RPMI7951 (cell line): Measurements from ENCODE around the gene ZNF385B. TPM values are rescaled to one million over a fixed set of nuclear protein-coding genes. Genes with fewer than 3 reads are reported as not detected.
A peak's percentile ranks its signal among the peaks of the same experiment; 100 is the strongest.
"Not testable (repeated sequence)": the region's sequence is repeated elsewhere in the genome, so short reads cannot be mapped to it uniquely, and the experiment has no call there.

Experiments used
- DNase-seq: peaks from one replicate; pipeline ENCODE4 v3.0.0-alpha.2; 2012; ENCODE audit warnings: low read depth
- total RNA-seq: library from RNA; depleted of rRNA; stranded (reverse); fragments of >200 nt; shearing (Covaris generic); gene quantifications from 2 replicates; pipeline ENCODE4 v1.2.3, GENCODE V29; 2014

Gene ZNF385B
- total RNA-seq, 1 experiment from 2014 or later, result 0.48 TPM

DNA sequence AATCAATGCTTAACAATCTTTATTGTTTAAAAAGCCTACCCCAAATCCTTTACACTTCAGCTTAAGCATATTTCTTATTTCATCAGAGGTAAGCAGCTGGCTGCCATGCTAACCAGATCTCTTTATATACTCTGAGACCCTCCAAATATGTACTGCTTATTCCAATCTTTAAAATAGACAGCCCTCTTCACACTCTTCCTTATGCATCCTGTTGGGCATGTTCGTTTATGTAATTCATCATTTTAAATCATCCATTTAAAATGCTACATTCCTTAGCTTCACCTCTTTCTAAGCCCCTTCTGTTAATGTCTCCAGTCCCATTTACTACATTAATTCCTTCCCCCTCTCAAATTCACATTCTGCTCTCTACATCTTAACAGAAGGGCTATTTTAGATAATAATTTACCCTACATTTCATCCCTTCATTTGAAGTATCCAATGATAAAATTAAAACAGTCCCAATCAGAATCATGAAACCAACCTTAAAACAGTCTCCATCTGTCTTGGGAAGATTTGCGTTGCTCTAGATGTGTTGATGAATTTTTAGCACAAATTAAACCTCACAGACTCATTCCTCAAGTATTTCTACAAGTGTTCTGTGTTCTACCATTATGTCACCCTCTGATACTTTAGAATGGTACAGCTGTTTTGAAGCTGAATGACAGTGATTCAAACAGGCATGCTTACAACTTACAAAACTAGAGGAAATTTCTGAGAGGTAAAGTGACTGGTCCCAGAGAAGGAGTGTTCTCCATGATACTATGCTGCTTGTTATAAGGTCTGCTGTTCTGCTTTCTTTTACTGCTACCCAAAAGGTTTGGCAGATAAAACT, 59.1 kb downstream of the ZNF385B start:
- DNase-seq, result no peak

DNA sequence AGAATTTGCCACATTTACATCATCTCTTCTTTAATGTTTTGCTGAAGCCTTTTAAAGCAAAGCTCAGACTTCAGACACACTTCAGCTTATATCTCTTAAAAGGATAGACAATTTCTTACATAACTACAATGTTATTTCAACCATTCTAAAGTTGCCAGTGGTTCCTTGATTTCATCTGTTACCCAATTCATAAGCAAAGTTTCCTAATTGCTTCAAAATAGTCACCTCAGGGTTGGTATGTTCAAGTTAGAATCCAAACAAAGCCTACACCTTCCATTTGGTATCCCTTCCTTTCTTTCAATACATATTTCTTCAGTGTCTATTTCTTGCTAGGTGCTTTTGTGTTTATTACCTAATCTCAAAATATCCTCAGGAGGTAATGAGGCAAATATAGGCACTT, 60.6 kb downstream of the ZNF385B start:
- no peak for DNase-seq

- DNase-seq, result no peak
Measured at GRCh38 chr2:179796213-179797007, 65.0 kb downstream of the ZNF385B start.

DNA sequence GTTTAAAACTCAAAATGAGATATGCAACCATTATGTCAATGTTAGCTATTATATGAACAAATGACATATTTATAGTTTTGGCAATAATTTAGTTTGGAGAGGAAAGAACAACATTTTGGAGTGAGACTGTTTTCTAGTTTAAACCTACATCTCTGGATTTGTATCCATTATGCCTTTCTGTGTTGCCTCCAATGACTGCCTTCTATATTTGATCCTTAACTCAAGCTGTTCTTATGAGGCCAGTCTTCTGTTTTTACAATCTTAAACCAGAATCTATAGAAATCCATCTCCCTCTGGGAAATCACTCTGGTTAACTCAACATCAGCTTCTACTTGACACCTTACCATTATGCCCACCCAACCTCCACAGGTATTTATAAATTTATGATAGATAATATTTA, 67.5 kb downstream of the ZNF385B start:
- no peak for DNase-seq

GRCh38 chr2:179793238-179793637, 68.2 kb downstream of the ZNF385B start:
- DNase-seq, result no peak

GRCh38 chr2:179790235-179791217, 70.9 kb downstream of the ZNF385B start:
- no peak for DNase-seq

DNA sequence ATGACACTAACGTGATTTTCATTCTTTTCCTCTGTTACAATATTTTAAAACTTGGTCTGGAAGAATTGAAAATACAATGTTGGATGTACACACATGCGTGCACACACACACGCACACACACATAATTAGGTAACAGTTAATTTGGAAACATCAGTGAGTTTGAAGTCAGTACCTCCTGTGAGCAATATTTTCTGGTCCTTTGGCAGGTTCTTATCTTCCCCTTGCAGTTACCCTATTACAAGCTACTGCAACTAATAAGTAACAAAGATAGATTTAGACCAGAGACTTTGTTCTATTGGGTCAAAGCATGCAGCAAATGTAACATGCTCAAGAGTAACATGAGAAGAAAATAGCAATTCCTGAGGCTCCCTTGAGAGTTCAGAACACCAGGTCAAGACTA, 73.3 kb downstream of the ZNF385B start:
- no peak for DNase-seq

DNA sequence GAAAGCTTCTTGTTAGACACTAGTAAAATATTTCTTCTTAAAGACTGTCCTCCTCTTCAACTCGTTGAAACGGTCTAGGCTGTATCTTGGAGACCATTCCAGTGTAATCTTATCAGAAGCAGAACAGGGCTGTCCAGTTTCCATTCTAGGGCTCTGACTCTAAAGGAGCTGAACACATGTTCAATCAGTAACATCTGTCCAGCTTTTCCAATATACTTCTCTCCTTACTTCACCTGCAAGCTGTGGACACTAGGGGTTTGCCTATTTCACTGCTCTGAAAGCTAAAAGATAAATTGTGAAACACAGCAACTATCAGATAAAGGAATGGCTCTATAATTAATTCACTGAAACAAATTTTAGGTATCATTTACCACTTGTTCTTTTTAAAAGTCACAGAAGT, 73.8 kb downstream of the ZNF385B start:
- DNase-seq, result no peak

- DNase-seq, result no peak
Measured at GRCh38 chr2:179785902-179786301, 75.5 kb downstream of the ZNF385B start.

DNA sequence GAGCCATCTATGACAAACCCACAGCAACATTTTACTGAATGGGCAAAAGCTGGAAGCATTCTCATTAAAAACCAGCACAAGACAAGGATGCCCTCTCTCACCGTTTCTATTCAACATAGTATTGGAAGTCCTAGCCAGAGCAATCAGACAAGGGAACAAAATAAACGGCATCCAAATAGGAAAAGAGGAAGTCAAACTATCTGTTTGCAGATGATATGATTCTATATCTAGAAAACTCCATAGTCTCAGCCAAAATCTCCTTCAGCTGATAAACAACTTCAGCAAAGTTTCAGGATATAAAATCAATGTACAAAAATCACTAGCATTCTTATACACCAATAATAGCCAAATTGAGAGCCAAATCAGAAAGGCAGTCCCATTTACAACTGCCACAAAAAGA, 79.1 kb downstream of the ZNF385B start:
- DNase-seq, result not testable (repeated sequence)

DNA sequence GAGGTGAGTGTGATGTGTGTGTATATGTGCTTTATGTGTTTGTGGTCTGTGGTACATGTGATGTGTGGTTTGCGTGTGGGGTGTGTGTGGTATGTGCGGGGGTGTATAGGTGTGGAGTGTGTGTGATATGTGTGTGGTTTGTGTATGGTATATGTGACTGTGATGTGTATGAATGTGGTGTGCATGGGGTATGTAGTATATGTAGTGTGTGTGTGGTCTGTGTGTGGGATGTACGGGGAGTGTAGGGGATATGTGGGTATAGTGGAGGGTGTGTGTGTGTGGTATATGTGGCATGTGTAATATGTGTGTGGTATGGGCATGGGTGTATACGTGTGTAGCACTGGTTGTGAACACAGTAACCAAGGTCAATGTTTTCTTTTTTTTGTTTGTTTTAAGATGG, 87.4 kb downstream of the ZNF385B start:
- no peak for DNase-seq

DNA sequence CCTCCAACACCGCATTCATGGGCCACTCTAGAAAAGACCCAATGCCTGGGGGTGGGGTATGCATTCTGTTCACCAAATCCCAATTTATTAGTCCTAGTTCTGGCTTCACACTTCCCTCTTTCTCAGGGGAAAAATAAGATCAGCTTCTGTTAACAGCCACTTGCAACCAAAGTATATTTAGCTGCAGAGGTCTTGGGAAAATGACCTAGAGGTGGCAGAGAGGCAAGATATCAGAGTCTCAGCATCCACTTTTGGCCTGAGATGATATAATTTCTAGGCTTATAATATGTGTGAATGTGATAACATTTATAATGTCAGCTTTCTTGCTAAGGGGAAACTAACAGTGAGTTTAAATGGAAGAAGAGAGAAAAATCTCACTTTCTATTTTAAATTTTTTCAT, 89.1 kb downstream of the ZNF385B start:
- DNase-seq, result no peak

DNA sequence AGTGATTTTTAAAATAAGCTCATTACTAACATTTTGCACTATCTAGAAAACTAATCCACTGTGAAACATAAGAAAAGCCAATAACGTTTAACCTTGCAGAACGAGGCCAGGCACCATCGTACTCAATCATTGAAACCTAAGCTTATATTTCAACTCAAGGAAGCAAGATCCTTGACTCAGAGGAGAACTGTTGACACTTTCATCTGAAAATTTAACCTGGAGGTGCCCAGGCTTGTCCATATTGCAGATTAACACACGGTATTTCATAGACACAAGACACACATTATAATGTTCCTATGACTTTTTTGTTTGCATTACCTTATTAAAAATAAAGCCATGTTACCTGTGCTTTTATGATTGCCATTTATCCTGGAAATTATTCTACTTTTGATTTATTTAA, 89.6 kb downstream of the ZNF385B start:
- no peak for DNase-seq

GRCh38 chr2:179770029-179770428, 91.4 kb downstream of the ZNF385B start:
- no peak for DNase-seq

GRCh38 chr2:179769323-179769722, 92.1 kb downstream of the ZNF385B start:
- DNase-seq, result no peak

DNA sequence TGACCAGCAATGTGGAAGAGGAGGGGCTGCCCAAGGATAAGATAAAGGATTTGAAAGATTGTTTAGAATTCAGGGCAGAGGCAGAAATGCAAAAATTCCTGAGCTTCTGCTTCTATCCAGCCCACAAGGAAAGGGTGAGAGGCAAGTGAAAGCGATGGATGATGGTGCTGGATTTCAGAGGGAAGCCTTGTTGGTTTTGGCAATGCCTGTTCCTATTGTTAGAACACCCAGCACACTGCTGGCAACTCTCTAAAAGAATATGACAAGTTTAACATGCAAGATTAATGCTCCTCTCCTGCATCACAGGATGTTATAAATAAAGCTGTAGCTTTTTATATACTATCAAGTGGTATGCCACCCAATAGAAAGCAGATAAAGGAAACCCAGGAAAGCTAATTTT, 92.6 kb downstream of the ZNF385B start:
- no peak for DNase-seq

- DNase-seq, result no peak
Measured at GRCh38 chr2:179765666-179766065, 95.7 kb downstream of the ZNF385B start.

DNA sequence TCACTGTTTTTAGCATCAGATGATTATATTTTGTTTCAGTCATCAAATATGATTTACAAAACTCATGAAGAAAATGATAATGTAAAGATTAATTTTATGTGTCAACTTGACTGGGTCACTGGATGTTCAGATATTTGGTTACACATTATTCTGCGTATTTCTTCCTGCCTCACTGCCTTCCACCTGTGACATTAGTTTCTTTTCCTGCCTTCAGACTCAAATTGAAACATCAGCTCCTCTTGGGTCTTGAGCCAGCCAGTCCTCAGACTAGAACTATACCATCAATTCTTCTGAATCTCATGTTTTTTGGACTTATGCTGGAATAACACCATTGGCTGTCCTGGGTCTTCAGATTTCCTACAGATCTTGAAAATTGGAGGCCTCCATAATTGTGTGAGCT, 96.7 kb downstream of the ZNF385B start:
- DNase-seq, result no peak

DNA sequence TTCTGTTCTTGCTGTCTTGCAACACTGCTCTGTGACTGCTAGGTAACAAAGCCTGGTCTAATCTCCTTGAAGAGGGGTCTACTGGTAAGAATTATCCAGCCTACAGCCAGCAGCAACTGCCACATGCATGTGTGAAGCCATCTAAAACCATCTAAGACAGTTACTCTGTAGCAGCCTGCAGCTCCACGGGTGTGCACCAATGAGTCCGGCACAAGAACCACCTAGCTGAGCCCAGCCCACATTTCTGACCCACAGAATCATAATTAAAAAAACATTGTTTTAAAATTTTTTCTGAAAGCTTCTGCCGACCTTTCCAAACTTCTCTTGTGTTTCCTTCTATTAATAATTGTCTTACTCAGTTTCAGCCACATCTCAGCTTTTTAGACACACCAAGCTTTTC, 102.8 kb downstream of the ZNF385B start:
- DNase-seq, result no peak

- peak; percentile 23 for DNase-seq
Measured at GRCh38 chr2:179751163-179751809, 110.1 kb downstream of the ZNF385B start.

DNA sequence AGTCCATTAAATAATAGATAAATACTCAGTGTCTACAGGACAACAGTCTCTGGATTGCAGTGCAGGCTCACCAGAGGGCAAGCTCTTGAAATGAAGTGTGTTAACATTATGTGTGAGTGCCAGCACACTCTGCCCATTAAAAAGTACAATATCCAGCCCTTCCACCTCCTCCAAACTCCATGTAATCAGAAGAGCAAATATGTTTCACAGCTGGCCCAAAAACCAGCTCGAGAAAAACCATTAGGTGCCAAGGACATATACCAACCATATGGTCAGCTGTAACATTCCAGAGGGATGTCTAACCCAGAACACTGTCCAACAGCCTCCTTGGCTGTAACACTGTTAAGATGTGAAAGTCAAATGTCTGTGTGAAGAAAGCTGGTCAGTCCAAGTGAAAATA, 112.2 kb downstream of the ZNF385B start:
- peak; percentile 60 for DNase-seq
